HG03521 (cell line): ENCODE results near the gene FRMD4A.
"Not testable (repeated sequence)": the region's sequence is repeated elsewhere in the genome, so short reads cannot be mapped to it uniquely, and the experiment has no call there.

ENCODE experiments used
- ATAC-seq: cut with Tn5 transposase; IDR thresholded peaks from one replicate; pipeline ENCODE4 v1.9.1; 2021; ENCODE audit warnings: mild to moderate bottlenecking, moderate library complexity; ENCODE audit not compliant: unreplicated experiment

FRMD4A gene

GRCh38 chr10:13961097-13961496 lies 369.6 kb downstream of the FRMD4A start:
- no peak for ATAC-seq

- ATAC-seq: no peak
Measured at GRCh38 chr10:13960603-13961002, 370.1 kb downstream of the FRMD4A start.

DNA sequence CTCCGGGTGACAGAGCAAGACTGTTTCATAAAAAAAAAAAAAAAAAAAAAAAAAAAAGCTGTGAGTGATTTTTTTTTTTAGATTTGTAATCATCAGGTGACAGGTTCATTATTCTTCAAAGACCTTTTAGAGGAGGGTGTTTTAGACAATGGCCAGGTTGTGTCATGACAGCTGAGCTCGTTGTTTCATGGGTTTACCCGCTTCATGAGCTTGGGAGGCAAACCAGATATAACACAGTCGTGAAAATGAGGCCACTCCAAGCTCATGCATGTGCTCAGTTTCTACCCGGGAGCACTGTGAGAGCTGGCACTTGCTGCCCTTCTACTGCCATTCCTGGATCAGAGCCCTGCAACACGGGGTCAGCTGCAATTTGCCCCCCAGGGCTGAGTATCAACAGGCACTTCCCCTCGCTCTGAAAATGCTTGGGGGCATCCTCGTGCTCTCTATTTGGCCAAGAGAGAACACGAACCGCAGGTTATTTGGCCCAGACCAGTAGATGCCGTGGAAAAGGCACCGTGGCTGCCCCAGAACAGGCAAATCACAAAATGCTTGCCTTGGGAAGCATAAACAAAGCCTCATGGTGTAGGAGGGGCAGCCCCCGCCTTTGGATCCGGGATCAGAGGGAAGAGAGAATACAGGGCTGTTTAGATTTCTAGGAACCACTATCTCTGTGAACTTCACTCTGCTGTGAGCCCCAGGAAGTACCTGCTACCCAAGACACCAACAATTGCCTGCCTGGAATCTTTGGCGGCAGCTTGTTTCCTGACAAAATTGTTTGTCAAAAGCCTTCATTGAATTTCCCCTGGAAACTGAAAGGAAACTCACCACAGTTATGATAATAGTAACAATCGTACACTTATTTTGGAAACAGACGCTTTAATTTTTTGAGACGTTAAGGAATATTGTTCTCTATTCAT lies 371.0 kb downstream of the FRMD4A start:
- ATAC-seq: no peak

DNA sequence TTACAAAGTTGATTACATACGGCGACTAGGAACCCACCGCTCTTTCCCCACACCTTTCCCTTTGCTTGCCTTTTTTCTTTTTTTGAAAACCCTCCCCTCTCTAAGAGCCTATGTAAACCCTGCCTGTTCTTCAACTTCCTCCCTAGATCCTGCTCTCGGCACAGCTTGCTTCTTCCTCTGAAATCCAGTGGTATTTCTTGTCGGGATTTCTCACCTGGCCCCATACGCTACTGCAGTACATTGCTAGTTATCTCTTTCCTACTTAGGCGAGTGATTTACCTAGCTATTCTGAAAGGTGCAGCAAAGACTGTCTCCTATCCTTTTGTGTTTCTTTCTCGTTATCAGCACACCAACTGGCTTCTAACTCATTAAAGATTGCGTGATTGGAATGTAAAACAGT lies 372.9 kb downstream of the FRMD4A start:
- no peak for ATAC-seq

GRCh38 chr10:13956826-13957225 lies 373.9 kb downstream of the FRMD4A start:
- no peak for ATAC-seq

GRCh38 chr10:13955409-13956068 lies 375.2 kb downstream of the FRMD4A start:
- ATAC-seq: no peak

GRCh38 chr10:13954195-13954594 lies 376.5 kb downstream of the FRMD4A start:
- ATAC-seq: not testable (repeated sequence)

DNA sequence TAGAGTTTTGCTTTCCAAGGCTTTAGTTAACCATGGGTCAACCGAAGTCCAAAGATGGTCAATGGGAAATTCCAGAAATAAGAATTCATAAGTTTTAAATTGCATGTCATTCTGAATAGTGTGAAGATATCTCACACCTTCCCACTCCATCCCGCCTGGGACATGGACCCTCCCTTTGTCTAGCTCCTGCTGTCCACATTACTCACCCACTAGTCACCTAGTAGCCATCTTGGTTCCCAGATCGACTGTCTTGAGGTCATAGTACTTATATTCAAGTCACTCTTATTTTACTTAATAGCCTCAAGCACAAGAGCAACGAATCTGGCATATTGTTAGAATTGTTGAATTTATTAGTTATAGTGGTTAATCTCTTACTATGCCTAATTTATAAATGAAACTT lies 377.4 kb downstream of the FRMD4A start:
- ATAC-seq: no peak

DNA sequence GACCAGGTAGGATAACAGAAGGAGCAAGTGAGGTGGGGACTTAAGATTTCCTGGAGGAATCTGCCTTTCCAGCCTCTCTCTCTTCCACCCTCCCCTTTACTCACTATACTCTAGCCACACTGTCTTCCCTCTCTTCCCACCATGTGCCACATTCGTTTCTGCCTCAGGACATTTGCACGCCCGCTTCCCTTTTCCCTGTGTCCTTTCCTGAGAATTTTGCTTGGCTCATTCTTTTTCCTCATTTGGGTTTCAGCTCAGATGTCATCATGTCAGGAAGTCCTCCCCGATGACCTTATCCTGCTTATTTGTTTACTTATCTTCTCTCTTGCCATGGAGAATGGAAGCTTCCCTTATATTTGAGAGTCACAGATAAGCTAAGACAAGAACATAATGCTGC lies 380.2 kb downstream of the FRMD4A start:
- ATAC-seq: no peak

GRCh38 chr10:13949844-13950542 lies 380.7 kb downstream of the FRMD4A start:
- ATAC-seq: no peak

- no peak for ATAC-seq
Measured at GRCh38 chr10:13946209-13946460, 384.6 kb downstream of the FRMD4A start.

DNA sequence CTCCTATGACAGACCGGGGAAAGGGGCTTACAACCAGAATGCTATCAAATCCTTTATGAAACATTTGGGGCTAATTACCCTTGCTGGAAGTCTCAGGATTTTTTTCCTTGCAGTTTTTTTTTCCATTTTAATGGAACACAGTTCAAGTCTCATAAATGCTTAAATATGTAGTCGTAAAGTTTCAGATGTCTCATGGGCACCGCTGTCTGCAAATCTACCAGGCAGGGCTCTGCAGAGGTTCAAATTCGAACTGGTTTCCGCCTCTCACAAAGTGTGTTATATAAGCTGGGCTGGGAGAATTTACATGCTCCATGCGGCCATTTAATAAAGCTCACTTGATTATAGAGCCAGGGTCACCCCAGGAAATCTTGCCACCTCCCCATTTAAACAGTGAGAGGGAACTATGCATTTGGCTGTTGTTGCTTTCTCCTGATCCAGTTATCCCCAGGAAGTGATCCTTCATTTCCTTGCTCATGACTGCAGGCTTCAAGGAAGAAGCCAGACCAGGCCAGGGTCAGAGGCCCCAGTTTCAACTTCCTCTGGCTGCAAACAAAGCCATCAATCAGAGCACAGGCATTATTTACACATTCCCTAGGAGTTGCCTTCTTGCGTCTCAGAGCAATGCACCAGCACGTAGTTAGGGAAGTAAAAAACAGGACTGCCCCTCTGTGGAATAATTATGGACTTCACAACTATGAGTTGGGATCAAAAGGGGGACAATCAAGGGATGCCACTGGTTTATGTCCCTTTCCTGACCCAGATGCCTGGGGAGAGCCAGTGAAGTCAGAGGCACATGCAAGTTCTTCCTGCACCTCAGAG lies 385.1 kb downstream of the FRMD4A start:
- no peak for ATAC-seq

DNA sequence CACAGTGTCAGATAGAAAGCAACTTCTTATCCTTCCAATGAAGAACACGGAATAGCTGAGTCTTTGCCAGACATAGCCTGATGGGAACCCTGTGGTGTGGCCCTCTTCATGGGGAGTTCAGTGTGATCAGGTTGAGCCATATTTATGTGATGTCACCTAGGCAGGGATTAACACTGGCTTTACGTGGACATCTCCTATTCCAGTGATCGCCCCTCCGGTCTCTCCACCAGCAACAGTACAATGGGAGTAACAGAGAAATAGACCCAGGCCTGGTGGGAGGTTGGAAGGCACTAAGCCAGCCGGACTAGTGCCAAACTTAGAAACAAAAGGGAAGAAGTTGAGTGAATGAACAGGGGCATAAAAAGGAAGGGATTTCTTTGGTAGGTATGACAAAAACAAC lies 385.9 kb downstream of the FRMD4A start:
- ATAC-seq: no peak

- no peak for ATAC-seq
Measured at GRCh38 chr10:13943735-13944398, 386.9 kb downstream of the FRMD4A start.

DNA sequence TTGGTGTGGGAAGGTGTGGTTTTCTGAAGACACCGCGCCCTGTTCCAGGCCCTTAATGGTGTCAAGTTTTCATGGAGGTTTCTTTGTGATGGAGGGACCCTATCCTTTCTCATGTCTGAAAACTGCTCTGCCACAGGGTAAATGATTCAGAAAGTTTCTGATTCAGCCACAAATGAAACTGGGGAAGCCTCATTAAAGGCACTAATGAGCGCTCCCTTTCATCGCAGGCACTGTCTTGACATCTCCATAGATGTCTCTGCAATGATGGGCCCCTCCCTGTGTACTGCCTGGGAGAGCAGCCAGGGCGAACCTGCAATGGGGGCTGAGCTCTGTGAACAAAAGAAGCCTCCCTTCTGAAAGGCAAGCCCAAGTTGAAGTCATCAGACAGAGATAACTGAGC lies 388.7 kb downstream of the FRMD4A start:
- no peak for ATAC-seq

DNA sequence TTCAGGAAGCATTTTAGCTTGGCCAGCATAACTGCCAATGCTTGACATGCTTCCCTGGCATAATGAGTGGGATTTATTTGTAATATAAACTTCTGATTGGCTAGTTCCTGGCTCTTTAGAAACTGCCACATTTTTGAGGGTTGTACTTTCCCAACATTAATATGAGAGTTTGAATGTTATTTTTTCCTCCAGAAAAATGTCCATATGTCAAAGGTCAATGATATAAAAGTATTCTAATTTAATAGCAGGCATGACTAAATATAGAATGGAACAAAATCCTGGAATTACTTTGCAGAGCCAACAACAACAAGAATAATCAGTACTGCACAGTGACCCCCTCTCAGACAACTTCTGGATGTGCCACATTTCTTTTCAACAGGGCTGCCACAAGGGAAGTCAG lies 391.3 kb downstream of the FRMD4A start:
- ATAC-seq: no peak

- no peak for ATAC-seq
Measured at GRCh38 chr10:13938950-13939349, 391.8 kb downstream of the FRMD4A start.

- no peak for ATAC-seq
Measured at GRCh38 chr10:13936826-13937225, 393.9 kb downstream of the FRMD4A start.

- ATAC-seq: no peak
Measured at GRCh38 chr10:13930120-13930519, 400.6 kb downstream of the FRMD4A start.

GRCh38 chr10:13928451-13928850 lies 402.3 kb downstream of the FRMD4A start:
- no peak for ATAC-seq
